Endometrial microvascular endothelial cells (primary cell): ENCODE measurements around the gene ADCY2. TPM values are rescaled to one million over a fixed set of nuclear protein-coding genes. Genes with fewer than 3 reads are reported as not detected.

Experiments used
- in situ Hi-C: cut with HindIII; loops from 2 replicates; pipeline ENCODE4 v1.10.0; 2017; ENCODE audit warnings: low sequenced_read_pairs, low pct_unique_long_range_greater_than_20kb; ENCODE audit errors: inconsistent ontology term
- total RNA-seq: library from RNA; depleted of rRNA; stranded (reverse); fragments of >200 nt; gene quantifications from one replicate; pipeline ENCODE4 v1.2.3, GENCODE V29; 2015; ENCODE audit errors: inconsistent ontology term

ADCY2 gene
- total RNA-seq, 1 donor from 2014 or later, result not detected

DNA sequence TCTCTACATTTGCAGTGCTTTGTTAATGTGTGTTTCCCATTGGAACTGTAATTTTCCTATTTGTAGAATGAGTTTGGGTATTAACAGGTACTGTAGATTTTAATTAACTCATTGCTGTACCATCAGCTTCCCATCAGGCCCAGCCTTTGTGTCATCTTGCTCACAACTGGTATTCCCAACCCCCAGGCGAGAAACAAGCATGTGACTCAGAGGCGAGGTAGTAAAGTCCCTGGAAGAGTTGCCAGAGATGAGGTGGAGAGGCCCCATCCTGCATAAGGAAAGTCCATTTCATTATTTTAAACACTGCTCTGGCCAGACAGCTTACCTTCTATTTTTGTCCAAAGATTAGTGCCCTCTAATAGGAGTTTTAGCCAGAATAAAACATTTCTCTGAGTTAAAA lies 29.9 kb downstream of the ADCY2 start:
- in situ Hi-C loops, result no loop called here

DNA sequence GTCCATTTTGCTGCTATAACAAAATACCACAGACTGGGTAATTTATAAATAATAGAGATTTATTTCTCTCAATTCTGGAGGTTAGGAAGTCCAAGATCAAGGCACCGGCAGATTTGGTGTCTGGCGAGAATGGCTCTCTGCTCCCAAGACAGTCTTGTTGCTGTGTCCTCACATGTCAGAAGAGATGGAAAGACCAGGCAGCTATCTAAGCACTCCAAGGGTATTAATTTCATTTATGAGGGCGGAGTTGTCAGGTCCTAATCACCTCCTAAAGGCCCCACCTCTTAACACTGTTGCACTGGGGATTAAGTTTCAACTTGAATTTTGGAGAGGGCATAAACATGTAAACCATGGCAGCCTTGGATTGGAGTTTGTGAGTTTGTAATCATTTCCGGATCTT lies 30.3 kb downstream of the ADCY2 start:
- in situ Hi-C loops, result no loop called here

DNA sequence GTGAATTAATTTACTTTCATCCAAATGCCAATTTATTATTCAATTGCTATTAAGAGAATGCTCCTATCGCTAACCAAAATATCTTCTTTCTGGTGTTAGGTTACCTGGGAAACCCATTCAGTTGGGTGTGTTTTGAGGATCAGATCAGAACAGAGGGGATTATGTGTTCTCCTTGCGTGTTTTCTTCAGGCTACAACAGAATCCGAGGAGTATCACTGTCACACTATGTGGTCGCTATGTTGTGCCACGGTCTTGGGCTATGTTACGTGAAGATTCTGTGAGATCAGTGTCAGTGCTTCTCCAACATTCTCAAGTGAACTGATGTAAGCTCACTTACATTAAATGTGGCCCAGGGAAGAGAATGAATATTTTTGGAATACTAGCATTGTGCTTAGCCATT lies 39.0 kb downstream of the ADCY2 start:
- in situ Hi-C loops, result no loop called here

DNA sequence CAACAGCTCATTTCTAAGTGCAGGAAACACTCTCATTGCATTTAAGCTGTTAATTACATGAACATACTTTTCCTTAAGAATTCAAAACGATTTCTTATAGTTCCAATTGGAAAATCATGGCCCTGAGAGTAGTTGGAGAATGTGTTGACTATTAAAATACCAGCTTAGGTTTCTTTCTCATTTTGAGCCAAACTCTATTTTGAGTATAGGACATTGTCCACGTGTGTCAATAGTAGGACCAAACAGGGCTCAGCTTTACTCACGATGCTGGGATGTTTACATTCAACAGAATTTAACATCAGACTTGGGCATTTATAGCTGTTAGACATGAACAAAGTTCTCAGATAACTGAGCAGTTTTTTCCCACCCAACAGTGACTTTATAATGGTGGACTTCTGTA lies 39.6 kb downstream of the ADCY2 start:
- in situ Hi-C loops, result no loop called here

DNA sequence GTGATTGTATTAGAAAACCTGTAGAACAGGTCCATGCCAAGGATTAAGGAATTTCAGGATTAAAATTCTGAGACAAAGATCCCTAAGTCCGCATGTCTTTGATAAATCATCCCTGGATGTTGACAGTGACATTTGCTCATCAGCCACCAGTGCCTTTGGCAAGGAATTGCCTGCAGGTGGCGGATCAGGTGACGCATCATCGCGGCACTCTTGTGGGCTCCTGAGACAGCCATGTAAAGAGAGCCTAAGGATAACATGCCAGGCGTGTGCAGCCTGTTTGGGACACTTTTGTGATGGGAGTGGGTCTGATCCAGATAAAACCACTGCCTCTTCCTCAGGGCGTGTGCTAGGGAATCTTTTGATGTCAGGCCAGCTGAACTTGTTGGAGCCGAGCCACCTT lies 40.6 kb downstream of the ADCY2 start:
- in situ Hi-C loops, result no loop called here

DNA sequence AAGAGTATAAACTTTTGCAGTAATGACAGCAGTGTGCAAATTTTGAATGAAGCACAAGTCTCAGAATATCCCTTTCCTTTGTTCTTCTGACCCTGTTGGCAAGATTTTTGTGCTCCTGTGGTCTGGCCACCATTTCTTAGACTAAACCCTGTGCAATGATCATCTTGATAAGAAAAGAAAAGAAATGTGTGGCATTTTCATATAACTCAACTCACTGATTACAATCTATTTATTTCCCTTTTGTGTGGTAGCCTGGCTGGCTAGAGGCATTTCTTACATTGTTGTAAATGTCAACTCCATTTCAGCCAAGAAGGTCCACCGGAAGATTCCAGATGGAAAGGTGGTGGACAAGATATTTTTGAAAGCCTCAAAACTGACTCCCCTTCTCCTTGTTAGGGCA lies 41.9 kb downstream of the ADCY2 start:
- in situ Hi-C loops, result no loop called here

DNA sequence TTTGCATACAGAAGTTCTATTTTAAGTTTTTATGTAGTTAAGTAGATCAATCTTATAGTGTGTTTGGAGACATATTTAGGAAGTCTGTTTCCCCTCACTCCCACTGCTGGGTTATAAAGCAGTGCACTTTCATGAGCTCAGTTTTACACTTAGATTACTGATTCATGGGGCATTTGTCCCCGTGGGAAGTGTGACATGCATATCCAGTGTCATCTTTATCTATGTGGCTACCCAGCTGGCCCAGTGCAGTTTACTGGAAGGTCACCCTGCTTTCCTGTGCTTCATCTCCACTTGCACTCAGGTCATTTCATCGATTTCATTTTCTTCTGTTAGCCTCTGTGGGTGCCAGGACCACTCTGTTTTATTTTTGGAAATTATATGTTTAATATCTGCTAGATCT lies 49.1 kb downstream of the ADCY2 start:
- in situ Hi-C loops, result no loop called here

DNA sequence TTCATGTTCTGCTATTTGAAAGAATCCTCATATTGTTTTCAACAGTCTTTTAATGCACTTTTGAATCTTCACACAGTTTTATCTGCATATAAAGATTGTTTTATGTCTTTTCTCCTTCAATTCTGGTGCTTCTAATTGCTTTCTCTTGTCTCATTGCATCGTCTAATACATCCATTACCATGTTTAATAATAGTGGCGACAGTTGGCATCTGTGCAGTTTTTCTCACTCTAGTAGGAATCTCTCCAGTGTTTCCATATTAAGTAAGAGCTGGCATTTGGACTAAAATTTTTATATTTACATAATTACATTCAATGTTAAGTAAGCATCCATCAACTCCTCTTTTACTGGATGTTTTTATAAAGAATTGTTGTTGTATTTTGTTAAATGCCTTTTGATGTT lies 49.9 kb downstream of the ADCY2 start:
- in situ Hi-C loops, result no loop called here

DNA sequence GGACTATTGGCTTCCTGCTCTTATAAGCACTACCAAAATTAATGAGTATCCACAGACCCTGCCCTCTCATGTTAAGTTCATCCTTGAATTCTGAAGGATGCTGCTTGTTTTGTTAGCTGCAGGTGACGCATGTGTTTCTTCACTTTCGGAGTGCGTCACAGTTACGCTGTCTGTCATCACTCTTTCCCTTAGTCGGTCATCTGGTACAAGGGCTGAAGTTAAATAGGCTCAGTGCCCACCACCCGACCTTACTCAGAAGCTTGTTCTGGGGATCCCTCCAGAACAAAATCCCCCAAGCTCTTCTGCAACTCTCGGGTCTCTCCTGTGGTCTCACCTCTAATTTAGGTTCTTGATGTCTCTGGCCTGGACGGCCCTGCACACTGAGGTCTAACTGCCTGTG lies 51.0 kb downstream of the ADCY2 start:
- in situ Hi-C loops, result no loop called here

DNA sequence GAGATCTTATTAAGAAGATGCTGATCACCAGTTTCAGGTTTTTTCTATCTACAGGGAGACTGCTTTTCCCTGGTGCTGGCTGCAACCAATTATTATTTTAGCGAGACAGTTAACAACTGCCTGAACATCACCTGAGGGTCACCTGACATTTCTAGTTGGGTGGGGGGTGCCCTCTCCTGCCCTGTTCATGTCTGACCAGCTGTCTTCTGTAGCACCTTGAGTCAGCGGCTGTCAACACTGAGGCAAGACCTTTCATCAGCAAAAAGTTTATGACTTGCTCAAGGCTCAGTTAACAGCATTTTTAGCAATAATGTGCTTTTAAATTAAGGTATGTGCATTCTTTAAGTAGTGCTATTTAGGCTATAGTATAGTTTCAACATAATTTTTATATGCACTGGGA lies 58.0 kb downstream of the ADCY2 start:
- in situ Hi-C loops, result no loop called here

DNA sequence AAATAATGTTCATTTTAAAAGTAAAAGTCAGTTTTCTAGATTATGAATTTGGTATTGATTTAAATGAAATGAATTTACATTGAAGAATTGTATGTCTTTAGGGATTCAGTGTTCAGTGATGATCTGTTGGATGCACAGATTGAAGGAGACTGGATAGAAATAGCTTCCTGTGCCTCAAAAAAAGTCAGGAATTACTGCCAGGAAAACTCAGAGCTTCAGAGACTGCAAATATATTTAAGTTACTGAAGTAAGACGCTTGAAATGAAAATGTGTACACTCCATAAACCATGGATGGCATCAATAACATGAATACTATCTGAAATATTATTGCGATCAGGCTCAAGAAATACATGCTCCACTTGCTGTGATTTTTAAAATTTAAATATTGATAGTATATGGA lies 60.3 kb downstream of the ADCY2 start:
- in situ Hi-C loops, result no loop called here

DNA sequence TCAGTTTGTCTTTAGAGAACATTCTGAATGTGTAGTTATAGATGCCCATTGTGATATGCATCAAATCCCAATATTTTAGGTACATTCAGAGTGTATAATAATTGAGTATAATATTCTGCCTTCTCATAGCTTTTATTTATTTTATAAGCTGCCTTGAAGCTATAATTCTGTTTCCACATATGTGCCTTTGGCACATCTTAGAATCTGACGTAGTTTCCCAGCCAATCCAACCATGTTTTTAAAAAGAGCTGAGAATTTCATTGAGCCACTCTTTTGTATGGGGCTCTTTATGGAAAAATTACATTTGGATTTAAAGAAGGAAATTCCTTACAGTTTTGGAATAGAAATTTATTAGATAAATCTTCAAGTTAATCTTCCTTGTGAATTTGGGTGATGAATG lies 65.4 kb downstream of the ADCY2 start:
- in situ Hi-C loops, result no loop called here

DNA sequence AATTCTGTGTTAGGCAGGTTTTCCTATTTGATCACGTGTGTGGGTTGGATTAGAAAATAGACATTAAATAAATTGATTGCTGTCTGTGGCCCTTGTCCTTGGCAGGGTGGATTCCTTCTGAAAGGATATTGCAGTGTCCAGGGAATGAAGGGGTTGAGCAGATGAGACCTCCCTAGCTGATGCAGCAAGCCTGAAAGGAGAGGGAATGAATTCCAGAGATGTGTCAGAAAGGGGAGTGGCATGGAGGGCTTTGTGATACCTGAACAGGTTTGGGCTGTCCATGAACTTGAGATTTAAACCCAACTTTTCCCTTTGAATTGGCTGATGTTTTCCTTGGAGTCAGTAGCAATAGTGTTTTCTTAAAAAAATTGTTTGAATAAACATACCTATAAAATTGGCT lies 66.8 kb downstream of the ADCY2 start:
- in situ Hi-C loops, result no loop called here

DNA sequence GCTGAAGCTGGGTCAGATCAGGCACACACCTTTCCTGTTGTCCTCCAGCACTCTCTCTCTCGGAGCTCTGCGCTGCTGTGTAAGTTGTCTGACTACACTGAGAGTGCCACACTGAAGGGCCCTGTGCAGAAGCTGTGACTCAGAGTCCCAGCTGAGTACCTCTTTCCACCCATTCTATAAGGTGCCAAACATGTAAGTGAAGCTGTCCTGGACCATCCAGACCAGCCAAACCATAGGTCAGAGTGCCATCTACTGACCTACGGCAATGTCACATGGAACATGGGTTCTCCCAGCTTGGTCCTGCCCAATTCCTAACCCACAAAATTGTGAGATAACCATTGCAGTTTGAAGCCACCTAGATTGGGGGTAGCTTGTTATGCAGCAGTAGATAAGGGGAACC lies 68.2 kb downstream of the ADCY2 start:
- in situ Hi-C loops, result no loop called here

DNA sequence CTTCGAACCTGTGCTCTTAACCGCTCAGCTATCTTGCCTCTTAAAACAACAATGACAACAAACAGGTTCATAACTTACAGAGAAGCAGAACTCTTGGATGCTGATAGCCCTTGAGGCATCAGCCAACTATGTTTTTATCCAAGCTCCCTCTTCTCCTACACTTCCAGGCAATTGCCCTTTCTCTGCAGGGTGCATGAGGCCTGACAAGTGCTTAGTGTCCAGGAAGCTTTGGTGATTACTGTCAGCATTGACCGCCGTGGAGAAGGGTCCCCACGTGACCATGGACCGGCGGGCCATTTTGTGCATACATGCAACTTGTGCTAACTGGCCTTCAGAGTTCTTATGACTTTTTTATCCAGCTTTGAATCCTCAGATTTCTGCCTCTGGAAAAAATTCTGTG lies 71.2 kb downstream of the ADCY2 start:
- in situ Hi-C loops, result no loop called here

DNA sequence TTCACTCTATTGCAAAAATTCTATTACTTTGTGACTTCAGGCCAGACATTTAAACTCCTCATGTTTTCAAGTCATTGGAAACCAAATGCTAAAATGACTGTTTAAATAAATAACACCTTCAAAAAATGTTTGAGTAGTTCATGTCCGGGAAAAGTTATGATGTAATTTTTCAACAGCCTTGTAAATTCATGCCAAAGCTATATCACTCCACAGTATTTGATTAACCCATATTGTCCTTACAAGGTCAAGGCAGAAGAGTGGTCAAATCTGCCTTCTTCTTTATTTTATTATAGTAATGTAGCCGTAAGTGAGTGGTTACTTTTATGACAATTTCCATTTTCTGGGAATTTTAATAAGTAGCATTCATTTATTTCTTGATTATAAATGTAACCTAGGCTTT lies 72.8 kb downstream of the ADCY2 start:
- in situ Hi-C loops, result no loop called here

DNA sequence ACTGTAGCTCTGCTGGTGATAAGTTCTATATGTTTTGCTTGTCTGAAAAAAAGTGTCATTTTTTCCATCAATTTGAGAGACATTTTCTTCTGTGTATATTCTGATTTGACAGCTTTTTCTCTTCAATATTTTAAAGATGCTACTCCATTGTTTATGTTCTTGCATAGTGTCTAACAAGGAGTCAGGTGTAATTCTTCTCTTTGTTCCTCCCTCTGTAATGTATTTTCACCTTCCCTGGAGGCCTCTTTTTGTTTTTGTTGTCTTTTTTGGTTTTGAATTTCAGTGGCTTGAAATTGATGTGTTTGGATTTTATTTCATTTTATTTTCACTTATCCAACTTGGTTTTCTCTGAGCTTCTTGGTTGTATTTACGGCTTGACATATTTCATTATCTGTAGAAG lies 75.8 kb downstream of the ADCY2 start:
- in situ Hi-C loops, result no loop called here

DNA sequence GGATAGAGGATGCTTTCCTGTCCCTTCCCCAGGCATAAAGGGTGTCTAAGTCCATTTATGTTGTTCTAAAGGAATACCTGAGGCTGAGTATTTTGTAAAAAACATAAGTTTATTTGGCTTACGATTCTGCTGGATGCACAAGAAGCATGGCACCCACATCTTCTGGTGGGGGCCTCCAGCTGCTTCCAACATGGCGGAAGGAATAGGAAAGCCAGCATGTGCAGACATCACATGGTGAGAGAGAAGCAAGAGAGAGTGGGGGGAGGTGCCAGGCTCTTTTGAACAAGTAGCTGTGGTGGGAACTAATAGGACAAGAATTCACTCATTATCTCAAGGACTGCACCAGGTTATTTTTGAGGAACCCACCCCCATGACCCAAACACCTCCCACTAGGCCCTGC lies 77.2 kb downstream of the ADCY2 start:
- in situ Hi-C loops, result no loop called here

DNA sequence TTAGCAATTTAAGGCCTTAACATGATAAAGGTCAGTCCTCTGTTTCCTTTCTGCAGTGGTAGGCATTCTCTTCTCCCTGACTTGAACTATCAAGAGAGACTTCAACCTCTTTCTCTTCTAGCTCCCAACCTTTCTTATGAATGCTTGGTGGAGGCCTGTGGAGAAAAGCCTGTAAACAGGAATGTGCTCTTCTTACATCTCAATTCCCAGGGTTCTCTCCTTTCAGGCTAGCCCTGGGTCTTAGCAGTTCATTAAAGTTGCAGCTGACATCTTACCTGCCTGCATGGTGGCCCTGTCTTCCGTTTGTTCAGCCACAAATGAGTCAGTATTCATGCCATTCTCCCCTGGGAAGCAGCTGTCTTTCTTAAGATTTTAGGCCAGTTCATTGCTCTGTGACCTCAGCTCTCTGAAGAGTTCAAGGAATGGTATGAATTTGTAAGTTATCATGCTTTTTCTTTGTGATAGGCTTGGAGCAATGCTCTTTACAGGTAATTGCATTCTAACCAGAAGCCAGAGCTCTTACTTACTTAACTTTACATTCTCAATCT lies 77.8 kb downstream of the ADCY2 start:
- in situ Hi-C loops, result no loop called here

DNA sequence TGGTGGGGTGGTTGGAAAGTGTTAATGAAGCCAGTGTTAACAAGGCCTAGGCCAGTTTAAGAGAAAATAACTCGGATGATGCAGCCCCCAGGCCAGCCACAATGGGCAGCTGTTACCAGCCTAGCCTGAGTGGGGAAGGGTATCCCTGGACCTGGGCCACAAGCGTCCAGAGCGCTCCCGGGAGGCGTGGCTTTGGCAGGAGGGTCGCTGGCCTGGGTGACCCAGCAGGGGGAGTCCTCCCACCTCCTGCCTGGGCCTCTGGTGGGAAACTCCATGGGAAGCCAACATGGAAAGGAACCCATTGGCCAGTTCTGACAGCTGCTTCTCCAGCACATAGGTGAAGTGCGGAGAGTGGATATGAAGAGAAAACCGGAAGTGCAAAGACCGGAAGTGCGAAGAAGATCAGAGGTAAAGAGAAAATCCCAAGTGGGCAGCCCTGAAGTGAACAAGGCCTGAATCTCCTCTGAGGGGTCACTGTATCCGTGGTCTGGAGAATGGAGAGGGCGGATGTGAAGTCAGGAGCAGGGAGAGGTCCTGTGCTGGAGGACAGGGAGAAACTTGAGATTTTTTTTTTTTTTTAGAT lies 79.0 kb downstream of the ADCY2 start:
- in situ Hi-C loops, result no loop called here

DNA sequence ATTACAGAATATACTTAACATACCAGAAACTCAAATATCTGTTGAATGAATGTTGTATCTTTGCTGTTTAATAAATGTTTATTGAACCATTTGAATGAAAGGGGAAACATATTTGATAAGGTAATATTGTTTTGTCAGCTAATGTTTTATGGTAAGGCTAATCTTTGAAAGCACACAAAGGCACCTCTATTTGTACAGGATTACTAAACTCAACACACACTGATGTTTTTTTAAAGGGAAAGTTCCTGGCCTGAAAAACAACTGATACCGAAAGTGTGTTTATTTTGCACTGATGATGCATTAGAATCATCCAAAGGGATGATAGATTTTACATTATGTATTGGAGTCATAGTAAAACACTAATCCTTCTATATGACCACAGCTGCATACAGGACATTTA lies 82.5 kb downstream of the ADCY2 start:
- in situ Hi-C loops, result no loop called here
